ENCODE results near the gene CLTB.

DNA sequence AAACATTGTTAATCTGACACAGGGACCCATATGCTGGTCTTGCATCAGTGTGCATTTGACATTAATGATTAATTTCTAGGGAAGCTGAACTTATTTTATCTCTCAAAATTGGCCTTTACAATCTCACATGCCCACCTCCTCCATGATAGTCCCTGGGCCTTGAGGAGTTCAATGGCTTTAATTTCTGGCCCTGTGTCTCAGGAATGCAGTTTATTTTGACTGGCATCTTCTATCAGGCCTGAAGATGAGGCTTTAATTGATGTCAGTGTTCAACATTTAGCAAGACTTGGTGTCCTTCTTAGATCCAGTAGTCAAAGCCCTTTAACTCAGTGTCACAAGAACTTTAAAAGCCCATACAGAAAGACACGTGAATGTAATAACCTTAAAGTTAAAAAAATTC is 10.5 kb upstream of the CLTB start:
- TF ChIP-seq, protein P1, sequence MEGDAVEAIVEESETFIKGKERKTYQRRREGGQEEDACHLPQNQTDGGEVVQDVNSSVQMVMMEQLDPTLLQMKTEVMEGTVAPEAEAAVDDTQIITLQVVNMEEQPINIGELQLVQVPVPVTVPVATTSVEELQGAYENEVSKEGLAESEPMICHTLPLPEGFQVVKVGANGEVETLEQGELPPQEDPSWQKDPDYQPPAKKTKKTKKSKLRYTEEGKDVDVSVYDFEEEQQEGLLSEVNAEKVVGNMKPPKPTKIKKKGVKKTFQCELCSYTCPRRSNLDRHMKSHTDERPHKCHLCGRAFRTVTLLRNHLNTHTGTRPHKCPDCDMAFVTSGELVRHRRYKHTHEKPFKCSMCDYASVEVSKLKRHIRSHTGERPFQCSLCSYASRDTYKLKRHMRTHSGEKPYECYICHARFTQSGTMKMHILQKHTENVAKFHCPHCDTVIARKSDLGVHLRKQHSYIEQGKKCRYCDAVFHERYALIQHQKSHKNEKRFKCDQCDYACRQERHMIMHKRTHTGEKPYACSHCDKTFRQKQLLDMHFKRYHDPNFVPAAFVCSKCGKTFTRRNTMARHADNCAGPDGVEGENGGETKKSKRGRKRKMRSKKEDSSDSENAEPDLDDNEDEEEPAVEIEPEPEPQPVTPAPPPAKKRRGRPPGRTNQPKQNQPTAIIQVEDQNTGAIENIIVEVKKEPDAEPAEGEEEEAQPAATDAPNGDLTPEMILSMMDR (IDR thresholded peaks at IDR 0.05; ENCODE audit: low read depth, low read length, poor library complexity, severe bottlenecking), result no peak
- no peak for TF ChIP-seq EZH2phosphoT487 (IDR thresholded peaks at IDR 0.05; ENCODE audit: borderline replicate concordance, low read length)
